Right kidney (tissue), 1 donor: ENCODE data around the gene CCDC27.
A peak's percentile ranks its signal among the peaks of the same experiment; 100 is the strongest.

Experiments used
- DNase-seq: peaks from one replicate; pipeline ENCODE4 v3.0.0-alpha.2; 2016

The CCDC27 gene

GRCh38 chr1:3759796-3760195, 7.5 kb downstream of the CCDC27 start:
- DNase-seq: no peak

- DNase-seq: no peak
These were observed 9.2 kb downstream of the CCDC27 start for GRCh38 chr1:3761296-3762010.

- DNase-seq: no peak
These were observed 10.1 kb downstream of the CCDC27 start for GRCh38 chr1:3762151-3762872.

- DNase-seq: no peak
These were observed 10.6 kb downstream of the CCDC27 start for GRCh38 chr1:3762873-3763228.

DNA sequence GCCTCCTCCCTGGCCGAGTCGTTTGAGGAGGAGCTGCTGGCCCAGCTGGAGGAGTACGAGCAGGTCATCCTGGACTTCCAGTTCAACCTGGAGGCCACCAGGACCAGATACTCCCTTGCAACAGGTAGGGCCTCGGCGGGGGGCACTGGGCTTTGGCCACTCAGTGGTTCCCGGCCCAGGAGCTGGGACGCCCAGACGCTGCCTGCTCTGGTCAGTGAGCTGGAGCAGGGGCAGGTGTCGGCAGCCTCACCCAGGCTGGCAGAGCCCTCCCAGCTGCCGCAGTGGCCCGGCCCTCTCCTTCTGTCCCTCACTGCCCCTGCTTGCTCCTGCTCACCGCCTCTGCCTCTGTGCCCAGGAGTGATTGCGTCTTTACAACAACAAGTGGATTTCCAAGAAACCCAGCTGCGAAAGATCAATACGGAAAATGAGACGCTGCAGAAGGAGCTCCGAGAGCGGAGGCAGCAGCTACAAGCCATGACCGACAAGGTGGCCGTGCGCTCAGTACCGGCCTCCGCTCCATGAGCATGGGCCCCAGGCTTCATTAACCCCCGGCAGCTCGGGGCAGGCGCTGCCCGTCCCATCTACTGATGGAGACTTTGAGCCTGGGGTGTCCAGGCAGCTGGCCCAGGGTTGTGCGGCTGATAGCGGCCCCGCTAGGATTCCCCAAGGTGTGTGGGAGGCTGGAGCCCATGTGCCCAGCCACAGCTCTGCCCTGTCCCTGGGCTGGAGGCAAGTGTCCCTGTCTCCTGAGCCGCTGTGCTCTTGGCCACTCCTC, 11.3 kb downstream of the CCDC27 start:
- peak; percentile 50 for DNase-seq

DNA sequence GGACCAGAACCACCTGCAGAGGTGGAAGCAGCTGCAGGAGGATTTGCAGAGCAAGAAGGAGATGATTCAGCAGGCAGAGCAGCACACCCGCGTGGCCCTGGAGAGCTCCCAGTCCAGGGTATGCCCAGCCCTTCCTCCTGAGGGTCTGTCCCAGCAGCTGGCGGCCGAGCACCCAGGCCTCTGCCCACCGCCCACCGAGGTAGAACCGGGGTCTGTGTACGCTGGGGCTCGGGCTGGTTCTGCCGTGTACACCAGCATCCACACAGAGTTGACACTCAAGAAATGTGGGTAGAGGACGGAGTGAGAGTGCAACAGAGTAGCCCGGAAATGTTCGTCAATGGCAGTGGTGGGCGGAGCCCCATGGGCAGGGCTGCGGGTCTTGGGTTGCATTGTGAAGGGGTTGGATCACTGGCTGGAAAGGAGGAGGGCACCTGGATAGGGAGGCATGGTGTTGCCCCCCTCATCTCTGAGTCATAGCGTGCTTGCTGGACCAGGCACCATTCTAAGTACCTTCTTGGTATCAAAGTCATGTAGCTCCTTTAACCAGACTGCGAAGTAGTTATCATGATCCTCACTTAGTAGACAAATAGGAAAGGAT, 15.2 kb downstream of the CCDC27 start:
- no peak for DNase-seq

DNA sequence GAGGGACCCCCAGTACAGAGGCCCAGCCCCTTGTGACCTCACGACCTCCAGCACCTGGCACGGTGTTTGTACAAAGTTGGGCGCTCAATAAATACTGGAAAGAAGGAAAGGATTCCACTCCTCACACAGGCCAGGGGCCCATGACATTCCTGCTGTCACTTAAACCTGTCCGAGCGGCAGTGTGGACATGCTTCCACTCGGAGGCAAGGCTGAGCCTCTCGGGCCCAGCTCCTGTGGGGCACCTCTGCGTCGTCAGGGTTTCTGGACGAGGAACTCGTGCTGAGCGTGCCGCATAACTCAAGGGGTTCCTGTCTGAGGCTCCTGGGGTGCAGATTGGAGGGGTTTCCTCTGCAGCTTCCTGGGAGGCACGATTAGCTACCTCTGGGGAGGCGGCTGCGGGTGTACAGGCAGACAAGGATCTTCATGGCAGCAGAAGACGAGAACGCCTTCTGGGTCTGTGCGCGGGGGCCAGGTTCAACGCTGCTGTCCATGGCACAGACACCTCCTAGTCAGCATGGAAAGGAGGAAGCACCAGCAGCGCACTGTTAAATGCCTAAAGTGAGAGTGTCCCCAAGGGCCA, 16.7 kb downstream of the CCDC27 start:
- DNase-seq: no peak

DNA sequence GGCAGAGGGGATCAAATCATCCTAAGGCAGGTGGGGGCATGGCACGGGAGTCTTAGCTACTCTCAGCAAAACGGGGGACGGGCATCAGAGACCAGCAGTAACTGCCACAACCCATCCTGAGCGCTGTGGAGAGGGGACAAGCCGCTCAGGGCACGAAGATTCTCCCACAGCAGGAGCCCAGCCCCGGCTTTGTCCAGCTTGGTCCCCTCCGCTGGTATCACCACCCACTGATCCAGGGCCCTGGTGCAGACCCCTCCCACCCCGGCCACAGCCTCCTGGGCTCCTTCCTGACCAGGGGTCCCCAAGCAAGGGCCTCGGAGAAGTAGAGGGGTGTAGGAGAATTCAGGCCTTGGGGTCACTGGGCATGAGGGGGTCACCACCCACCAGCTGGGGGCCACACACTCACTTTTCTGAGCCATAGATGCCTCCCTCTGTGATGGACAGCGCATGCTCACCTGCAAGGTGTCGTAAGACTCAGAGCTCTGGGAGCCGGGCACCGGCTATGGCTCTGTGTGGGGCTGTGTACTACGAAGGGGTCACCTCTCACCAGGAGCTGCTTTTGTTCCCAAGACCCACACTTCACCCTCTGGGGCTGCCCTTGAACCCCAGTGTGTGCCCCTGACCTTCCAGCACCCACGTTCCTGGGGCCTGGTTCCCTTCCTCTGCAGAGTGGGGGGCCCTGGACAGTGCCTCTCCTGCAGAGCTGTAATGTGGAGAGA, 18.0 kb downstream of the CCDC27 start:
- DNase-seq: no peak

- DNase-seq: no peak
These were observed 19.1 kb downstream of the CCDC27 start for GRCh38 chr1:3771108-3772026.

DNA sequence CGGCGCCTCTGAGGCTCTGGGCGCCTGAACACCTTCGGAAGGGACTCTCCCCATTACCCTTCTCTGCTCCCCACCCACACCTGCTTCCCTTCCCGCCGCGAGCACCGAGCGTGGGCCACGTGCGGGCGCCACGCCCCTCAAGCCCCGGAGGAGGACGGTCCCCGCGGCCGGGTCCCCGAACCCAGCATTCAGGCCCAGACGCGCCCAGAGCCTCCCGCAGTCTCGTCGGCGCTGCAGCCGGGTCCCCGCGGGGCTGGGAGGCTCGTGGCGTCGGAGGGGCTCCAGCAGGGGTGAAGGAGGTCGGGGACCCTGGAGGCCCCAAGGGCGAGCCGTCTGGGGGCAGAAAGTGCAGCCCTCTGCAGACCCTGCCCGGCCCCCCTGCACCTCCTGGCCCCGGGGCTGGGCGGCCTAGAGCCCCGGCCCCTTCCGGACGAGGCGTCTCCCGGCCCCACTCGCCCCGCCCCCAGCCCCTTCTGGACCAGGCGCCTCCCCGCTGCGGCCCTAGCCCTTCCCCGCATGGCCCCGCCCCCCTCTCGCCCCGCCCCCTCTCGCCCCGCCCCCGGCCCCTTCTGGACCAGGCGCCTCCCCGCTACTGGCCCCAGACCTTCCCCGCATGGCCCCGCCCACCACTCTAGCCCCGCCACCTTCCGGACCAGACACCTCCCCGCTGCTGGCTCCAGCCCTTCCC, 19.9 kb downstream of the CCDC27 start:
- peak; percentile 84 for DNase-seq

- DNase-seq: peak; percentile 70
These were observed 20.7 kb downstream of the CCDC27 start, which contains the start of gene SMIM1 for GRCh38 chr1:3772715-3773571. Gene SMIM1, plus strand, starts transcription at chr1:3772749. Its CDS starts 2,625 bp downstream, at chr1:3775374.

DNA sequence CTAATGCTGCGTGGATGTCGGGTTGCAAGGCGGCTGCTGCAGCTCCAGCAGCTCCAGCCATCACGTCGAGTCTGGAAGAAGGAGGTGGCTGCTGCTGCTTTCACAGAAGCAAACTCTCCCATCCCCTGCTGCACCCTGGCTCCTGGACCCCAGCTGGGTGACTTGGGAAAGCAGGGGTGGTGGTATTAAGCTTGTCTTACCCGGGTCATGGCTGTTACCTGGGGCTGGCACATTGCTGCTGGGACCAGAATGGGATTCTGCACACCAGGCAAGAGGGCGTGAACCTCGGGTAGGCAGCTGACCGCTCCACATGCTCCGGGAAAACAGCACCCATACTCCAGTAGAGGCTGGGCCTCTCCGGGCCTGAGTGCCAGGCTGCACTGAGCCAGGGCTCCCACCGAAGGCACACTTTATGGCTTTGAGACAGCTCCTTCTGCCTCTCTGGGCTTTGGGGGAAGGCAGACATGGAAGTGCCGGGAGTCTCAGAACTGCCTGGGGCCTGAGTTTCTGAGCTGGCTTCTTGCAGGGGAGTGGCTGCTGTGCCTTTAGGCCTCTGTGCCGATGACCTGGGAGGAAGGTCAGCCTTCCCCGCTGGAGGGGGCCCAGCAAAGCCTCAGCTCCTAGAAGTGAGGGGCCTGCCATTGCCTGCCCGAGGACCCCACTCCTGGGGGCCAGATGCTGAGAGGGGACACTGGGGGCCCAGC, 21.5 kb downstream of the CCDC27 start:
- DNase-seq: no peak

DNA sequence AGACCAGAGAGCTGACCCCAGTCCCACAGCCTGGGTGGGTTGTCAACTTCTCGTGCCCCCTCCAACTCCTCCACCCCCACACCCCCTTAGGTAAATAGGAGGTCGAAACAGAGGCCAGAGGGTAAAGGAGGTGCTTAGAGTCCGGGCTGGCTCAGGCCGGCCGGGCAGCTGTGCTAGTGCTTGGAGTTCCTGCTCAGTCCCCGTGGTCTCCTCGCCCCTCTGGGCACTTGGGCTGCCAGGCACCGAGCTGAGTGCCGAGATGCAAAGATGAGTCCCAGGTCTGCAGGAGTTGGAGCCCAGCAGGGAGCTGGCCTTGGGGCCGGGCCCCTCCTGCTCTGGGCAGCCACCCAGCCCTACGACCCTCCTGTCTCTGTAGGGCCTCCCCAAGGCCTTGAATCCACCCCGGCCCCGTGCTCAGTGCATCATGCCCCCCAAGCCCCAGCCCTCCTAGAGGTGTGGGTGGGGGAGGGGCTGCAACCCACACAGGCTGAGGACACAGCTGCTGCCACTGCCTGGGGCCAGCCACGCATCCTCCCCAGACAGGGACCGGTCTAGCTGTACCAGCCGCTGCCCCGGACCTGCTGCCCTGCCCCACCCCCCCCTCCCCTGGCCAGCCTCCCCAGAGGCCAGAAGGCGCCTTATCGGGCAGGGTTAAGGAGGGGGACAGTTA, 22.2 kb downstream of the CCDC27 start:
- no peak for DNase-seq

GRCh38 chr1:3774946-3775489, 22.8 kb downstream of the CCDC27 start:
- peak; percentile 58 for DNase-seq

DNA sequence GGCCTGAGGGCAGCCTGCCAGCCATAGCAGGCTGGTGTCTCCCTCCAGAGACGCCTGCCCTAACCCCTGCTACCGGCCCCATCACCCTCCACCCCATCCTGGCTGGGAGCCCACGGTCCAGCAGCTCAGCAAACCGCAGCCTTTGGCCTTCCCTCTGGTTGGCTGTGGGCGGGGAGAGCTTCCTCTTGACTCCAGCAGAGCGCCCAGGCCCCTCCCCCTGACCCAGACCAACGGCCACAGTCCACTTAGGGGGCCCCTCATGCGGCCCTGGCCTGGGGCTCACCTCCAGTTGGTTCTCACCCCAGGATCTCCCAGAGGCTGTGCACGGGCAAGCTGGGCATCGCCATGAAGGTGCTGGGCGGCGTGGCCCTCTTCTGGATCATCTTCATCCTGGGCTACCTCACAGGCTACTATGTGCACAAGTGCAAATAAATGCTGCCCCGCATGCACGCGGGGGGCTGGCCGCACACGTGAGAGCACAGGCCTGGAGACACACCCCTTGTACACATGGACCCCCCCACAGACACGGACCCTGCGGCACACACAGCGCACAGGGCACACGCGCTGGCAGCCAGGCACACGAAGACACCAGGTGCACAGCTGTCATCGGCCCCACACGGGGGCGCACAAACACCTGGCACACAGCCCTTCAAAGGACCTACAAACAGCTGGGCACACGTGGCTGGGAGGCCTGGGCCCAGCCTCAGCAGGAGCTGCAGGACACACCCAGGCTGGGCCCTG, 23.4 kb downstream of the CCDC27 start:
- DNase-seq: peak; percentile 74

GRCh38 chr1:3776231-3776961, 24.1 kb downstream of the CCDC27 start:
- DNase-seq: no peak
